HG03575 (cell line): ENCODE measurements around the gene GP2.

Experiments used
- ATAC-seq: cut with Tn5 transposase; IDR thresholded peaks from one replicate; pipeline ENCODE4 v1.9.1; 2021; ENCODE audit not compliant: unreplicated experiment, insufficient number of reproducible peaks, low FRiP score; ENCODE audit errors: extremely low read depth

The GP2 gene

GRCh38 chr16:20262248-20262647 is 65.1 kb downstream of the GP2 start:
- no peak for ATAC-seq

GRCh38 chr16:20260215-20261009 is 66.9 kb downstream of the GP2 start:
- ATAC-seq = no peak
